Skeletal muscle tissue (tissue), 4 donors: Measurements from ENCODE around the gene PEX14. TPM values are rescaled to one million over a fixed set of nuclear protein-coding genes. Genes with fewer than 3 reads are reported as not detected.

Experiments
- H3K27ac ChIP-seq: one replicate; pipeline ENCODE4 v1.7.0; 2013; ENCODE audit warnings: mild to moderate bottlenecking, low read depth, low read length, inconsistent platforms
- H3K27me3 ChIP-seq, 3 donors: one replicate each; pipeline ENCODE4 v1.7.0; 2013; ENCODE audit warnings: low read length in 3 of 3; ENCODE audit not compliant: control insufficient read depth in 3 of 3, insufficient read depth in 3 of 3
- H3K36me3 ChIP-seq, 3 donors: one replicate each; pipeline ENCODE4 v1.7.0; 2013; ENCODE audit warnings: low read length in 3 of 3; ENCODE audit not compliant: control insufficient read depth in 3 of 3, insufficient read depth in 3 of 3
- H3K4me1 ChIP-seq, 3 donors: one replicate each; pipeline ENCODE4 v1.7.0; 2013; ENCODE audit warnings: low read length in 3 of 3, mild to moderate bottlenecking in 3 of 3; ENCODE audit not compliant: control insufficient read depth in 3 of 3, insufficient read depth in 3 of 3
- H3K4me3 ChIP-seq, 3 donors: one replicate each; pipeline ENCODE4 v1.7.0; 2013; ENCODE audit warnings: low read length in 3 of 3
- H3K9ac ChIP-seq, 3 donors: one replicate each; pipeline ENCODE4 v1.7.0; 2013; ENCODE audit warnings: low read length in 3 of 3, mild to moderate bottlenecking in 3 of 3, moderate library complexity in 2 of 3, low read depth in 1 of 3
- H3K9me3 ChIP-seq, 3 donors: one replicate each; pipeline ENCODE4 v1.7.0; 2013; ENCODE audit warnings: low read length in 3 of 3; ENCODE audit not compliant: control insufficient read depth in 3 of 3
- total RNA-seq: library from RNA; depleted of rRNA; stranded (reverse); fragments of >200 nt; gene quantifications from one replicate; pipeline ENCODE4 v1.2.3, GENCODE V29; 2014
- donor health status: Osteomylitis.

Gene PEX14
- total RNA-seq, 1 donor from 2014 or later = 7.3 TPM

GRCh38 chr1:10598389-10598702 is 123.6 kb downstream of the PEX14 start:
- no peak overlapping the region for H3K4me3 ChIP-seq
- H3K36me3 ChIP-seq = peaks cover 0 to 3% (median 0%) of the 10 kb centered on the region in 3 donors
- H3K9me3 ChIP-seq = no peaks in the 10 kb centered on the region
- H3K27me3 ChIP-seq = no peaks in the 10 kb centered on the region
- peaks cover 0 to 2% (median 0%) of the 10 kb centered on the region in 3 donors for H3K4me1 ChIP-seq
- no peak overlapping the region for H3K27ac ChIP-seq
- H3K9ac ChIP-seq = no peak overlapping the region

GRCh38 chr1:10599194-10599861 is 124.6 kb downstream of the PEX14 start:
- no peak overlapping the region for H3K4me3 ChIP-seq
- H3K9ac ChIP-seq = no peak overlapping the region
- peaks cover 0 to 2% (median 0%) of the 10 kb centered on the region in 3 donors for H3K4me1 ChIP-seq
- no peaks in the 10 kb centered on the region for H3K27me3 ChIP-seq
- peaks cover 0 to 3% (median 0%) of the 10 kb centered on the region in 3 donors for H3K36me3 ChIP-seq
- no peaks in the 10 kb centered on the region for H3K9me3 ChIP-seq
- no peak overlapping the region for H3K27ac ChIP-seq

DNA sequence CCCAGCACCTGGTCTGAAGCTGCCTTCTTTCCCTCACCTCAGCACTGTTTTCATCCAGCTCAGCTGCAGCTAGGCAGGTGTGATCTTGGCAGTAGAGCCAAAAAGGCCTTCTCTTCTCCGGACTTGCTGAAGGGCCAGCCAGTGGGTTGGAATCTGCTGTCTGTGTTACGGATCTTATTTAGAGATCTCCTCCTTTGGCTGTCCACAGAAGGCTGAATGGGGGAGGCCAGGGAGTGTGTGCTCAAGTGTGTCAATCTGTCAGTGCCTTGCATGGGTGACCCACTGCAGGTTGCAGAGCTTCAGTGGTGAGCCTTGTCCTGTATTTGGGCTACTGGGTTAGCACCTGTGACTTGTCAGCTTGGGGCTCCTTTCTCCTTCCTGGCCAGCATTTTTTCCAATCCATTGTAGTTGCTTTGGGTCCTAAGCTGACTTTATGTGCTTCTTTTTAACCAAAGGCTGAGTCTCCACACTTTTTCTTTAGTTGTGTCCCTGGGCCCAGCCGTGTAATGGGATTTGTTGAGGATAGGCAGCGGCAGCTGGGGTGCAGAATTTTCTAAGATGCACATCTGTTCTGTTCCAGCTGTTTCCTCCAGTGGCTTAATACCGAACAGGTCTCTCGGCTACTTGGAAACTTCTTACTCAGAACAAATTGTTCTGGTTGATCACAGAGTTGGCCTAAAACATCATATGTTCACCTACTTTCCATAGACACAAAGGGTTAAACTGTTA is 126.8 kb downstream of the PEX14 start:
- H3K4me3 ChIP-seq = no peak overlapping the region
- no peaks in the 10 kb centered on the region for H3K27me3 ChIP-seq
- H3K9me3 ChIP-seq = no peaks in the 10 kb centered on the region
- no peak overlapping the region for H3K27ac ChIP-seq
- peaks cover 0 to 3% (median 0%) of the 10 kb centered on the region in 3 donors for H3K36me3 ChIP-seq
- H3K9ac ChIP-seq = no peak overlapping the region
- H3K4me1 ChIP-seq = peaks cover 0 to 2% (median 0%) of the 10 kb centered on the region in 3 donors

- Histone ChIP-seq H3K9me3 (no peaks in the 10 kb centered on the region), H3K27me3 (no peaks in the 10 kb centered on the region), H3K9ac (no peak overlapping the region), H3K36me3 (peaks cover 0 to 3% (median 0%) of the 10 kb centered on the region in 3 donors), H3K27ac (no peak overlapping the region), H3K4me1 (no peaks in the 10 kb centered on the region), H3K4me3 (no peak overlapping the region)
These were observed 128.2 kb downstream of the PEX14 start for GRCh38 chr1:10602936-10603335.

DNA sequence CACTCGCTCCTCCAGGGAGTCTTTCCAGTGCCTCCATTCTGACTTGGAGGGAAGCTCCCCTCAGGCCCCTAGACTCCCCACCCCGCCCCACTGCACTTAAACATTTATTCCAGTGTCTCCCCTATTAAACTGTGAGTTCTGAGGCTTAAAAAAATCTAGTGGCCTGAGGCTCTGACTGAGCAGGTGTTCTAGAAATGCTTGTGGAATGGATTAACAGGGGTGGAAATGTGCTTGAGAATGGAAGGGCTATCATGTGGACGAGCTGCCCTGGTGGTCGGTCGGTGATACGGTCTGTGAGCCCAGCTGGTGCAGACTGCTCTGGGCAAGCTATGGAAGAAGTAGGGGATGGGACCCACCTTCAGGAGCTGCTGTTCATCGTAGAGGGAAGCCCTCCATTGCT is 130.2 kb downstream of the PEX14 start:
- Histone ChIP-seq H3K36me3 (no peaks in the 10 kb centered on the region), H3K27me3 (no peaks in the 10 kb centered on the region), H3K4me1 (no peaks in the 10 kb centered on the region), H3K27ac (no peak overlapping the region), H3K4me3 (no peak overlapping the region), H3K9me3 (no peaks in the 10 kb centered on the region), H3K9ac (no peak overlapping the region)

DNA sequence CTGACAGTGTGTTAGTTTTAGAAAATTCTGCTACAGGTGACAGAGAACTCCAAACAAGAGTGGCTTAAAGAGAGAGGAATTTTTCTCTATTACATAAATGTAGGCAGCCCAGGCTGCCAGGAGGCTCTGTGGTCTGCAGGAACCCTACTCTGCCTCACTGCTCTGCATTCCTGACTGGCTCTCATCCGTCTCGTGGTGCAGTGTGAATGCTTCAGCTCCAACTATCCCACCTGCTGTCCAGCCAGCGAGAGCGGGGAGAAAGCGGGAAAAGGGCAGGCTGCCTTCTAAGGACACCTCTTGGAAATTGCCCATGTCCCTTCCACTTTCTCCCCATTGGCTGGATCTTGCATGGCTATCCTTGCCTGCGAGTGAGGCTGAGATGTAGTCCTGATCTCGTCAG is 131.3 kb downstream of the PEX14 start:
- Histone ChIP-seq H3K9me3 (no peaks in the 10 kb centered on the region), H3K27me3 (no peaks in the 10 kb centered on the region), H3K27ac (no peak overlapping the region), H3K4me3 (no peak overlapping the region), H3K36me3 (no peaks in the 10 kb centered on the region), H3K4me1 (peaks cover 0 to 6% (median 4%) of the 10 kb centered on the region in 3 donors), H3K9ac (no peak overlapping the region)

DNA sequence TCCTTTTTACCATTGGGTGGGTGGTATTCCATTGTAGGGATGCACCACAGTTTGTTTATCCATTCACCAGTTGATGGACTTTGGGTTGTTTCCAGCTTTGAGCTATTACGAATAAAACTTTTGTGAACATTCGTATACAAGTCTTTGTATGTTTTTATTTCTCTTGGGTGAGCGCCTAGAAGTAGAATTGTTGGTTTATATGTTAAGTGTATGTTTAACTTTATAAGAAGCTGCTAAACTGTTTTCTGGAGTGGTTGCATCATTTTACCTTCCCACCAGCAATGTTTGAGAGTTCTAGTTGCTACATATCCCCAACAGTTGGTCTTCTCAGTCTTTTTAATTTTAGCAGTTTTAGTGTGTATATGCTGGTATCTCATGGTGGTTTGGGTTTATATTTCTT is 132.5 kb downstream of the PEX14 start:
- Histone ChIP-seq H3K27ac (no peak overlapping the region), H3K4me1 (peaks cover 0 to 13% (median 5%) of the 10 kb centered on the region in 3 donors), H3K36me3 (no peaks in the 10 kb centered on the region), H3K9me3 (no peaks in the 10 kb centered on the region), H3K4me3 (no peak overlapping the region), H3K9ac (no peak overlapping the region), H3K27me3 (no peaks in the 10 kb centered on the region)

DNA sequence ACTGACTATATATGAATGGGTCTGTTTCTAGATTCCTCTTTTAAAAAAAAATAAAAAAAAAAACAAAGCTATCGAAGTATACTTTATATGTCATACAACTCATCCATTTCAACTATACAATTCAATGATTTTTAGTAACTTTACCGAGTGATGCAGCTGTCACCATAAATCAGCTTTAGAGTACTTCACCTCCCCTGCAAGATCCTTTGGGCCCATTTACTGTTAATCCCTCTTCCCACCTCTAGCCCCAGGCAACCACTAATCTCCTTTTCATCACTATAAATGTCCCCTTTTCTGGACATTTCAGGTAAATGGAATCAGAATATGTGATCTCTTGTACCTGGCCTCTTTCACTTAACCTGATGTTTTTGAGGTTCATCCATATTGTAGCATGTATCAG is 133.9 kb downstream of the PEX14 start:
- no peaks in the 10 kb centered on the region for H3K9me3 ChIP-seq
- no peak overlapping the region for H3K27ac ChIP-seq
- no peak overlapping the region for H3K4me3 ChIP-seq
- no peak overlapping the region for H3K9ac ChIP-seq
- no peaks in the 10 kb centered on the region for H3K27me3 ChIP-seq
- peaks cover 0 to 19% (median 14%) of the 10 kb centered on the region in 3 donors for H3K4me1 ChIP-seq
- no peaks in the 10 kb centered on the region for H3K36me3 ChIP-seq

DNA sequence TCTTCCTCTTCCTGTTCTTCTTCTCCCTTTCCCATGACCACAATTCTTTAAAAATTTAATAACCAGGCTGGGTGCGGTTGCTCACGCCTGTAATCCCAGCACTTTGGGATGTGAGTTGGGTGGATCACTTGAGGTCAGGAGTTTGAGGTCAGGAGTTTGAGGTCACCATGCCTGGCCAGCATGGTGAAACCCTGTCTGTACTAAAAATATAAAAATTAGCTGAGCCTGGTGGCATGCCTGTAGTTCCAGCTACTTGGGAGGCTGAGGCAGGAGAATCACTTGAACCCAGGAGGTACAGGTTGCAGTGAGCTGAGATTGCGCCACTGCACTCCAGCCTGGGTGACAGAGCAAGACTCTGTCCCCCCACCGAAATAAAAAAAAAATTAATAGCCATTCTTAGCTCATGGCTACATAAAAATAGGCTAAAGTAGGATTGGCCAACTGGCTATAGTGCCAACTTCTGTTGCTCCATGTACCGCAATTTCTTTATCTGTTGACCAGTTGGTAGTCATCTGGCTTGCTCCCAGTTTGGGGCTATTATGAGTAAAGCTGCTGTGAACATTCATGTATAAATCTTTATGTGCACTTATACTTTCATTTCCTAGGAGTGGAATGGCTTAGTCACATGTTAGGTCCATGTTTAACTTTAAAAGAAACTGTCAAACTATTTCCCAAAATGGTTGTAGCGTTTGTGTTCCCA is 136.3 kb downstream of the PEX14 start:
- H3K9me3 ChIP-seq = no peaks in the 10 kb centered on the region
- no peak overlapping the region for H3K4me3 ChIP-seq
- peaks cover 0 to 19% (median 14%) of the 10 kb centered on the region in 3 donors for H3K4me1 ChIP-seq
- H3K36me3 ChIP-seq = no peaks in the 10 kb centered on the region
- H3K27ac ChIP-seq = peak overlapping the region; percentile 22
- no peaks in the 10 kb centered on the region for H3K27me3 ChIP-seq
- H3K9ac ChIP-seq = no peak overlapping the region
